SK-N-SH treated with all-trans-retinoic acid at 6 μM for 48 hours (cell line): ENCODE data around the gene MED15.

Experiments used
- ATAC-seq: fragments of 200-7000 bp; cut with Tn5 transposase; 3 replicates; pipeline ENCODE4 v1.9.1; 2020; ENCODE audit warnings: mild to moderate bottlenecking, moderate library complexity
- ARNTL ChIP-seq: fragments of 450-650 bp; formaldehyde crosslinking; IDR thresholded peaks from 2 replicates; pipeline ENCODE4 v1.5.0; 2020; ENCODE audit warnings: low read depth, mild to moderate bottlenecking, moderate library complexity, borderline replicate concordance
- BACH2 ChIP-seq: fragments of 250-450 bp; sonication (Bioruptor Pico); IDR thresholded peaks from 2 replicates; pipeline ENCODE4 v1.9.0; 2021; ENCODE audit warnings: mild to moderate bottlenecking, borderline replicate concordance
- CREB5 ChIP-seq: fragments of 250-450 bp; sonication (Bioruptor Pico); IDR thresholded peaks from 2 replicates; pipeline ENCODE4 v1.5.1; 2020; ENCODE audit warnings: low read depth, mild to moderate bottlenecking, moderate library complexity
- CSDC2 ChIP-seq: fragments of 250-450 bp; sonication (Bioruptor Pico); IDR thresholded peaks from 2 replicates; pipeline ENCODE4 v1.5.0; 2020; ENCODE audit warnings: mild to moderate bottlenecking, moderate library complexity
- CSRNP3 ChIP-seq: fragments of 250-450 bp; sonication (Bioruptor Pico); IDR thresholded peaks from 2 replicates; pipeline ENCODE4 v1.5.1; 2021; ENCODE audit warnings: mild to moderate bottlenecking, moderate library complexity
- ESRRG ChIP-seq: fragments of 250-450 bp; sonication (Bioruptor Pico); IDR thresholded peaks from 2 replicates; pipeline ENCODE4 v1.6.1; 2021; ENCODE audit warnings: mild to moderate bottlenecking
- GLIS3 ChIP-seq: fragments of 250-450 bp; sonication (Bioruptor Pico); IDR thresholded peaks from 2 replicates; pipeline ENCODE4 v1.5.0; 2020; ENCODE audit warnings: mild to moderate bottlenecking, moderate library complexity
- ISL1 ChIP-seq: fragments of 250-450 bp; sonication (Bioruptor Pico); IDR thresholded peaks from 2 replicates; pipeline ENCODE4 v2.1.2; 2022; ENCODE audit warnings: mild to moderate bottlenecking, moderate library complexity
- OSR1 ChIP-seq: fragments of 250-450 bp; sonication (Bioruptor Pico); IDR thresholded peaks from 2 replicates; pipeline ENCODE4 v1.8.0; 2022; ENCODE audit warnings: moderate library complexity, mild to moderate bottlenecking, inconsistent platforms
- PATZ1 ChIP-seq: fragments of 250-450 bp; sonication (Bioruptor Pico); IDR thresholded peaks from 2 replicates; pipeline ENCODE4 v1.8.0; 2020; ENCODE audit warnings: mild to moderate bottlenecking, moderate library complexity, borderline replicate concordance
- POU6F1 ChIP-seq: fragments of 250-450 bp; sonication (Bioruptor Pico); IDR thresholded peaks from 2 replicates; pipeline ENCODE4 v1.8.0; 2021; ENCODE audit warnings: low read depth, mild to moderate bottlenecking, moderate library complexity, borderline replicate concordance
- PPARA ChIP-seq: fragments of 250-450 bp; sonication (Bioruptor Pico); IDR thresholded peaks from 2 replicates; pipeline ENCODE4 v1.5.0; 2020; ENCODE audit warnings: mild to moderate bottlenecking, borderline replicate concordance
- RARB ChIP-seq: fragments of 250-450 bp; sonication (Bioruptor Pico); IDR thresholded peaks from 2 replicates; pipeline ENCODE4 v1.8.0; 2021; ENCODE audit warnings: mild to moderate bottlenecking, moderate library complexity
- SNAI2 ChIP-seq: fragments of 250-450 bp; sonication (Bioruptor Pico); IDR thresholded peaks from 2 replicates; pipeline ENCODE4 v1.5.0; 2020; ENCODE audit warnings: mild to moderate bottlenecking, moderate library complexity
- TCF4 ChIP-seq: fragments of 250-450 bp; sonication (Bioruptor Pico); IDR thresholded peaks from 2 replicates; pipeline ENCODE4 v1.8.0; 2021; ENCODE audit warnings: mild to moderate bottlenecking, moderate library complexity, borderline replicate concordance
- TOX ChIP-seq: fragments of 250-450 bp; sonication (Bioruptor Pico); IDR thresholded peaks from 2 replicates; pipeline ENCODE4 v1.8.0; 2021; ENCODE audit warnings: mild to moderate bottlenecking, moderate library complexity, borderline replicate concordance
- TSHZ2 ChIP-seq: fragments of 250-450 bp; sonication (Bioruptor Pico); IDR thresholded peaks from 2 replicates; pipeline ENCODE4 v1.5.0; 2020; ENCODE audit warnings: mild to moderate bottlenecking, moderate library complexity
- ZC3H10 ChIP-seq: fragments of 250-450 bp; sonication (Bioruptor Pico); IDR thresholded peaks from 2 replicates; pipeline ENCODE4 v1.5.1; 2021; ENCODE audit warnings: mild to moderate bottlenecking, moderate library complexity
- ZFP3 ChIP-seq: fragments of 250-450 bp; sonication (Bioruptor Pico); IDR thresholded peaks from 2 replicates; pipeline ENCODE4 v1.5.0; 2020; ENCODE audit warnings: mild to moderate bottlenecking, moderate library complexity
- ZFP30 ChIP-seq: fragments of 450-650 bp; formaldehyde crosslinking; IDR thresholded peaks from 2 replicates; pipeline ENCODE4 v1.5.0; 2022; ENCODE audit warnings: mild to moderate bottlenecking, moderate library complexity
- ZNF565 ChIP-seq: fragments of 450-650 bp; formaldehyde crosslinking; conservative IDR thresholded peaks from 2 replicates; pipeline ENCODE4 v1.5.0; 2020; ENCODE audit warnings: low read depth, mild to moderate bottlenecking, moderate library complexity
- ZNF70 ChIP-seq: fragments of 450-650 bp; formaldehyde crosslinking; IDR thresholded peaks from 2 replicates; pipeline ENCODE4 v1.5.0; 2020; ENCODE audit warnings: mild to moderate bottlenecking, moderate library complexity
- ZNF8 ChIP-seq: fragments of 450-650 bp; formaldehyde crosslinking; IDR thresholded peaks from 2 replicates; pipeline ENCODE4 v1.5.0; 2020; ENCODE audit warnings: mild to moderate bottlenecking, moderate library complexity

MED15 gene

GRCh38 chr22:20491346-20491745, 16.1 kb upstream of the MED15 start:
- ATAC-seq = no peak
- TF ChIP-seq PATZ1 (CRISPR knock-in tag) (no peak), CREB5 (no peak), OSR1 (CRISPR knock-in tag) (no peak), ZFP30 (CRISPR knock-in tag) (no peak), SNAI2 (CRISPR knock-in tag) (no peak), ZNF70 (CRISPR knock-in tag) (no peak), RARB (CRISPR knock-in tag) (no peak), BACH2 (no peak), TCF4 (no peak), ESRRG (no peak), ZFP3 (CRISPR knock-in tag) (no peak), TSHZ2 (CRISPR knock-in tag) (no peak), ZNF8 (CRISPR knock-in tag) (no peak), ARNTL (CRISPR knock-in tag) (no peak), CSDC2 (CRISPR knock-in tag) (no peak), GLIS3 (no peak), POU6F1 (CRISPR knock-in tag) (no peak), PPARA (no peak)

- peak; percentile 13 for ATAC-seq
- TF ChIP-seq BACH2 (no peak), ISL1 (no peak), CSDC2 (CRISPR knock-in tag) (no peak), POU6F1 (CRISPR knock-in tag) (no peak), GLIS3 (no peak), ZNF565 (CRISPR knock-in tag) (no peak), PPARA (no peak), ARNTL (CRISPR knock-in tag) (no peak), TOX (CRISPR knock-in tag) (no peak), ZC3H10 (no peak), ZNF8 (CRISPR knock-in tag) (no peak), CSRNP3 (CRISPR knock-in tag) (no peak), OSR1 (CRISPR knock-in tag) (no peak), PATZ1 (CRISPR knock-in tag) (no peak), RARB (CRISPR knock-in tag) (no peak)
Observed at GRCh38 chr22:20494978-20495860, 12.2 kb upstream of the MED15 start, which contains the start of gene KLHL22. TSS of gene KLHL22 (minus strand) at chr22:20495795. CDS start at chr22:20489211, 6,584 bp downstream.
